Measurements from ENCODE around the gene CRHR2. TPM values are rescaled to one million over a fixed set of nuclear protein-coding genes. Genes with fewer than 3 reads are reported as not detected.

The CRHR2 gene
- total RNA-seq, 5 donors from 2014 or later (not counting 1 experiment from before 2014, with no cell fraction given): 0.09 TPM; not detected in 4

GRCh38 chr7:30655096-30655970, 26.9 kb downstream of the CRHR2 start:
- H3K4me3 Mint-ChIP-seq: no peak overlapping the region
- no peaks in the 10 kb centered on the region for H3K9me3 Mint-ChIP-seq
- 86% methylated on average over 14 of the region's 22 CpGs for WGBS (ENCODE audit: insufficient coverage)
- H3K27me3 ChIP-seq (replicated peaks in 1 of 2; ENCODE audit: control insufficient read depth in 2 of 2, extremely low read depth in 1 of 2, insufficient read depth in 2 of 2, low read length in 1 of 2): no peaks in the 10 kb centered on the region
- no peaks in the 10 kb centered on the region for H3K36me3 ChIP-seq (ENCODE audit: control insufficient read depth in 2 of 2, extremely low read depth in 1 of 2, insufficient read depth in 1 of 2, low read length in 1 of 2)
- no peak overlapping the region for H3K27ac ChIP-seq (ENCODE audit: low read length)
- H3K4me1 Mint-ChIP-seq: no peaks in the 10 kb centered on the region
- no peaks in the 10 kb centered on the region for H3K9me3 ChIP-seq
- no peaks in the 10 kb centered on the region for H3K4me1 ChIP-seq (ENCODE audit: control insufficient read depth in 1 of 2, extremely low read depth in 1 of 2, insufficient read depth in 2 of 2, low read length in 2 of 2)
- ChIA-PET POLR2A (no interaction called here), CTCF (no interaction called here)
- no peak overlapping the region for H3K27ac Mint-ChIP-seq
- no peak overlapping the region for H3K4me3 ChIP-seq (ENCODE audit: control insufficient read depth in 1 of 2, extremely low read depth in 1 of 2, low read length in 1 of 2)
- no peak for DNase-seq
- no peaks in the 10 kb centered on the region for H3K36me3 Mint-ChIP-seq
- ATAC-seq (replicated peaks in 1 of 4): no peak
- H3K27me3 Mint-ChIP-seq: no peaks in the 10 kb centered on the region

DNA sequence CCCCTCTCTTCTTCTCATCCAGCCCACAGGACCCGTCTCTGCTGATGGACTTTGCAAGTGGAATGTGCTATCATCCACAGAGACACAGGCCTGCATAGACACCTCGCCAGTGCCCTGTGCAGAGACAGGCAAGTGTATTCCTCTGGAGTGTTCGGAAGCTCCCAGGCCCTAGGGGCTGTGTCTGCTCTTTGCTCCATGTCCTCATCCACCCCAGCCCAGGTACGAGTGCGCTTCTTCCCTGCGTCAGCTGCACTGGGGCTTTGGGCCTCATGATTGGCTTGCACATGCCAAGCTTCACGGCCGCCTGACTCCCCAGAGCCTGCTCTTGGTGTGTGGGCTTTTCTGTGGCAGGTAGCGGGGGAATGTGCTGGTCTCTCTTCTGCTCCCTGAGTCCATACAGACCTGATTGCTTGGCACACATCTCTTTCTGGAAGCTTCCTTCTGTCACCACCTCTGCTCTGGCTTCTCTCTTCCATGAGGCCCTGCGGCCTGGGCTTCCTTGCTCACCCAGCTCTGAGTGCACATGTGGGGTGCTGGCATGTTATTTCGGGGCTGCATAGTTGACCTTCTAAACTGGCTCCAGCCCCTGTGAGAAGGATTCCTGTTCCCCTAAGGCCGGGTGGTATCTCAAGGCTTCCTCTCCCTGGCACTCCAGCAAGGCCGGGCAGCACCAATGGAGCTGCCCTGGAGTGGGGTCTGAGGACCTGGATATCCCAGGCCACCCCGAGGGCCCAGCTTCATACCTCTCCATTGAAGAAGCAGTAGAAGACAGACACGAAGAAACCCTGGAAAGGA, 27.8 kb downstream of the CRHR2 start:
- H3K27me3 Mint-ChIP-seq: no peaks in the 10 kb centered on the region
- no peaks in the 10 kb centered on the region for H3K9me3 Mint-ChIP-seq
- H3K27ac Mint-ChIP-seq: no peak overlapping the region
- 84% methylated on average over 8 of the region's 15 CpGs for WGBS (ENCODE audit: insufficient coverage)
- no peaks in the 10 kb centered on the region for H3K27me3 ChIP-seq (replicated peaks in 1 of 2; ENCODE audit: control insufficient read depth in 2 of 2, extremely low read depth in 1 of 2, insufficient read depth in 2 of 2, low read length in 1 of 2)
- ChIA-PET CTCF (no interaction called here), POLR2A (no interaction called here)
- no peaks in the 10 kb centered on the region for H3K9me3 ChIP-seq
- no peak overlapping the region for H3K4me3 ChIP-seq (ENCODE audit: control insufficient read depth in 1 of 2, extremely low read depth in 1 of 2, low read length in 1 of 2)
- no peak for ATAC-seq (replicated peaks in 1 of 4)
- no peak for DNase-seq
- H3K4me3 Mint-ChIP-seq: no peak overlapping the region
- H3K4me1 ChIP-seq (ENCODE audit: control insufficient read depth in 1 of 2, extremely low read depth in 1 of 2, insufficient read depth in 2 of 2, low read length in 2 of 2): no peaks in the 10 kb centered on the region
- no peaks in the 10 kb centered on the region for H3K4me1 Mint-ChIP-seq
- H3K27ac ChIP-seq (ENCODE audit: low read length): no peak overlapping the region
- no peaks in the 10 kb centered on the region for H3K36me3 ChIP-seq (ENCODE audit: control insufficient read depth in 2 of 2, extremely low read depth in 1 of 2, insufficient read depth in 1 of 2, low read length in 1 of 2)
- no peaks in the 10 kb centered on the region for H3K36me3 Mint-ChIP-seq

DNA sequence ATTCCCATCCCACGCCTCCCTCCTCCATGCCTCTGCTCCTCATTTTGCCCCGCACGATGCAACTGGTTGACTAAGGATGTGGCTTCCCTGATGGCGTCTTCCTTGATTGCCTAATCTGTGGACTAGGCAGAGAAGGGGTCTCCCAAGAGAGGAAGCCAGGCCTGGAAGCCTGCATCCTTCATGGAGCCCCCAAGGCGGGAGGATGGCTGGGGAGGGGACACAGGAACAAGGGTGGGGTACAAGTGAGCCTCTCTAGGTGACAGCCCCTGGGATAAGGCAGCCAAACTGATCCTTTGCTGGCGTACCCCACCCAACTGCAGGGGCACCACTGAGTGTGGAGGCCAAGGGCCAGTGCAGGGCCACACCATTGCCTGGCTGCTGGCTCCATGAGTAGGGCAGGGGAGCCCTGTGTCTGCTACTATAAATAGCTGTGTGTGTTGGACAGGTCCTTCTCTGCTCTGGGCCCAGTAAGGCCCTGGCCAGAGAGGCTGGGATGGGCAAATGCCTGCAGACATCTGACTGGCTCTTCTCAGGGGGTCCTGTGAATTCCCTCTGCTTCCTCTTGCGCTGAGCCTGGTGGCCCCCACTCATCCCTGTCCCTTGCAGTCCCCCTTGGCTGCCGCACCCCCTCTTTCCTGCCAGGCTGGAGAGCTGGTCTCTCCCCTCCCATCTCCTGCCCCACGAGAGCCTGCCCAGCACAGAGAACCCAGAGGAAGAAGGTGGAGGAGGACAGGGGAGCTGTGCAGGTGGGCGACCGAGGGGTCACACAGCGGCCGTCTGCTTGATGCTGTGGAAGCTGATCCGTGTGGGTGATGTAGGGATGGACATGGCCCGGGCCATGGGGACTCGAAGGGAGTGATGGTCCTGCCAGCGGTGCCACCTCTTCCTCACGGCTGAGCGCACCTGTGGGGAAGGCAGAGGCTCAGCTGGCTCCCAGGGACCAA, 29.3 kb downstream of the CRHR2 start:
- Mint-ChIP-seq H3K36me3 (no peaks in the 10 kb centered on the region), H3K27me3 (no peaks in the 10 kb centered on the region), H3K9me3 (no peaks in the 10 kb centered on the region), H3K4me1 (no peaks in the 10 kb centered on the region), H3K4me3 (no peak overlapping the region), H3K27ac (no peak overlapping the region)
- no peak overlapping the region for H3K27ac ChIP-seq (ENCODE audit: low read length)
- H3K27me3 ChIP-seq (replicated peaks in 1 of 2; ENCODE audit: control insufficient read depth in 2 of 2, extremely low read depth in 1 of 2, insufficient read depth in 2 of 2, low read length in 1 of 2): no peaks in the 10 kb centered on the region
- ChIA-PET CTCF (no interaction called here), POLR2A (no interaction called here)
- no peaks in the 10 kb centered on the region for H3K9me3 ChIP-seq
- H3K4me3 ChIP-seq (ENCODE audit: control insufficient read depth in 1 of 2, extremely low read depth in 1 of 2, low read length in 1 of 2): no peak overlapping the region
- H3K36me3 ChIP-seq (ENCODE audit: control insufficient read depth in 2 of 2, extremely low read depth in 1 of 2, insufficient read depth in 1 of 2, low read length in 1 of 2): no peaks in the 10 kb centered on the region
- ATAC-seq (replicated peaks in 1 of 4) (no peak), DNase-seq (no peak)
- whole genome bisulfite sequencing (ENCODE audit: insufficient coverage): 93% methylated on average over 12 of the region's 19 CpGs
- no peaks in the 10 kb centered on the region for H3K4me1 ChIP-seq (ENCODE audit: control insufficient read depth in 1 of 2, extremely low read depth in 1 of 2, insufficient read depth in 2 of 2, low read length in 2 of 2)

GRCh38 chr7:30652132-30652531, 30.1 kb downstream of the CRHR2 start:
- Mint-ChIP-seq H3K36me3 (no peaks in the 10 kb centered on the region), H3K4me1 (no peaks in the 10 kb centered on the region), H3K4me3 (no peak overlapping the region), H3K9me3 (no peaks in the 10 kb centered on the region), H3K27me3 (no peaks in the 10 kb centered on the region), H3K27ac (no peak overlapping the region)
- no peaks in the 10 kb centered on the region for H3K9me3 ChIP-seq
- H3K27ac ChIP-seq (ENCODE audit: low read length): no peak overlapping the region
- 92% methylated on average over 6 of the region's 7 CpGs for WGBS (ENCODE audit: insufficient coverage)
- H3K4me3 ChIP-seq (ENCODE audit: control insufficient read depth in 1 of 2, extremely low read depth in 1 of 2, low read length in 1 of 2): no peak overlapping the region
- H3K27me3 ChIP-seq (replicated peaks in 1 of 2; ENCODE audit: control insufficient read depth in 2 of 2, extremely low read depth in 1 of 2, insufficient read depth in 2 of 2, low read length in 1 of 2): no peaks in the 10 kb centered on the region
- POLR2A ChIA-PET: interaction anchor here in 1 of 2 donors (0.6 kb wide), 1 partner anchor 119 kb away, joined by 8 read pairs; no protein-coding TSS in a partner anchor
- no peaks in the 10 kb centered on the region for H3K36me3 ChIP-seq (ENCODE audit: control insufficient read depth in 2 of 2, extremely low read depth in 1 of 2, insufficient read depth in 1 of 2, low read length in 1 of 2)
- ATAC-seq (replicated peaks in 1 of 4): no peak
- DNase-seq: no peak
- CTCF ChIA-PET: interaction anchor here in 1 of 2 donors (0.8 kb wide), 1 partner anchor 87 kb away, joined by 3 read pairs; no protein-coding TSS in a partner anchor
- no peaks in the 10 kb centered on the region for H3K4me1 ChIP-seq (ENCODE audit: control insufficient read depth in 1 of 2, extremely low read depth in 1 of 2, insufficient read depth in 2 of 2, low read length in 2 of 2)

DNA sequence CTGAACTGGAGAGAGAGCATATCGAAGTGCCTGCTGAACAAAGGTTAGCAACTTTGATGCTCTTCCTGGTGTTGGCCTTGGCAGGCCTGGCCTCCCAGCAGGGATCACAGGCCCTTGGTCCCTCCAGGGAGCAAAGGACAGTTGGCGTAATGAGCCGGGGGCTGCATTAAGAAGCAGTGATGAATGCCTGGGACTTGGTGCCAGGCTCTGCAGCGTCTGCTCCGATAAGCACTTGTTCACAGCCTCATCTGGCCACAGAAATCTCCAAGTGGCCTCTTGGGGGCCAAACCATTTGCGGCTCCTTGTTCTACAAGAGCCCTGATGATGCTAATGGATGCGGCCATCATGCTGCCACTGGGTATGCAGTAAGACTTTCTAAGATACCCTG, 31.8 kb downstream of the CRHR2 start:
- POLR2A ChIA-PET: no interaction called here
- Mint-ChIP-seq H3K27ac (no peak overlapping the region), H3K27me3 (no peaks in the 10 kb centered on the region), H3K36me3 (peaks cover under 1% of the 10 kb centered on the region), H3K4me3 (no peak overlapping the region), H3K4me1 (no peaks in the 10 kb centered on the region), H3K9me3 (no peaks in the 10 kb centered on the region)
- DNase-seq: no peak
- no peaks in the 10 kb centered on the region for H3K9me3 ChIP-seq
- no peaks in the 10 kb centered on the region for H3K4me1 ChIP-seq (ENCODE audit: control insufficient read depth in 1 of 2, extremely low read depth in 1 of 2, insufficient read depth in 2 of 2, low read length in 2 of 2)
- no peaks in the 10 kb centered on the region for H3K36me3 ChIP-seq (ENCODE audit: control insufficient read depth in 2 of 2, extremely low read depth in 1 of 2, insufficient read depth in 1 of 2, low read length in 1 of 2)
- no peaks in the 10 kb centered on the region for H3K27me3 ChIP-seq (replicated peaks in 1 of 2; ENCODE audit: control insufficient read depth in 2 of 2, extremely low read depth in 1 of 2, insufficient read depth in 2 of 2, low read length in 1 of 2)
- no peak overlapping the region for H3K4me3 ChIP-seq (ENCODE audit: control insufficient read depth in 1 of 2, extremely low read depth in 1 of 2, low read length in 1 of 2)
- H3K27ac ChIP-seq (ENCODE audit: low read length): no peak overlapping the region
- CTCF ChIA-PET: no interaction called here
- WGBS (ENCODE audit: insufficient coverage): 96% methylated on average over 6 of the region's 7 CpGs
- ATAC-seq (replicated peaks in 1 of 4): no peak

Measured in T-cell (primary cell).